ENCODE results near the gene PIERCE2. TPM values are rescaled to one million over a fixed set of nuclear protein-coding genes. Genes with fewer than 3 reads are reported as not detected.
"Not testable (repeated sequence)": the region's sequence is repeated elsewhere in the genome, so short reads cannot be mapped to it uniquely, and the experiment has no call there.

Gene PIERCE2
- polyA plus RNA-seq, 1 experiment, result 1.4 TPM

- POLR2A ChIA-PET, result no interaction called here
- DNase-seq (ENCODE audit: low read depth), result no peak
- no peak overlapping the region for H3K4me3 ChIP-seq (ENCODE audit: low read depth, low read length)
- H3K27me3 ChIP-seq (ENCODE audit: control insufficient read depth, insufficient read depth, low read length), result no peaks in the 10 kb centered on the region
- no peaks in the 10 kb centered on the region for H3K36me3 ChIP-seq (ENCODE audit: control insufficient read depth, insufficient read depth, low read length)
- no peak for TF ChIP-seq CTCF (IDR thresholded peaks at IDR 0.05; ENCODE audit: insufficient read depth, low read depth, low read length)
- CTCF ChIA-PET, result no interaction called here
Observed at GRCh38 chr15:55403531-55403930, 4.8 kb upstream of the PIERCE2 start.

- POLR2A ChIA-PET, result no interaction called here
- no peak for DNase-seq (ENCODE audit: low read depth)
Observed at GRCh38 chr15:55407498-55408011, 740 bp upstream of the PIERCE2 start.

GRCh38 chr15:55408976-55409375 lies 681 bp downstream of the PIERCE2 start:
- H3K36me3 ChIP-seq (ENCODE audit: control insufficient read depth, insufficient read depth, low read length); H3K27me3 ChIP-seq (ENCODE audit: control insufficient read depth, insufficient read depth, low read length); DNase-seq (ENCODE audit: low read depth); POLR2A ChIA-PET: not testable (repeated sequence)
- CTCF ChIA-PET, result interaction anchor here (0.6 to 2.4 kb wide), 9 partner anchors 10 to 617 kb away, joined by 3 to 20 read pairs (median 6); no protein-coding TSS in a partner anchor
- H3K4me3 ChIP-seq (ENCODE audit: low read depth, low read length), result peak overlapping the region; percentile 81

More at GRCh38 chr15:55407498-55408011, 740 bp upstream of the PIERCE2 start:
- no peak for TF ChIP-seq CTCF (IDR thresholded peaks at IDR 0.05; ENCODE audit: insufficient read depth, low read depth, low read length)
- peak overlapping the region; percentile 81 for H3K4me3 ChIP-seq (ENCODE audit: low read depth, low read length)
- CTCF ChIA-PET, result interaction anchor here (1.0 to 2.4 kb wide), 8 partner anchors 11 to 83 kb away, joined by 3 to 20 read pairs (median 6); no protein-coding TSS in a partner anchor
- H3K27me3 ChIP-seq (ENCODE audit: control insufficient read depth, insufficient read depth, low read length), result no peaks in the 10 kb centered on the region
- H3K36me3 ChIP-seq (ENCODE audit: control insufficient read depth, insufficient read depth, low read length), result no peaks in the 10 kb centered on the region

- DNase-seq (ENCODE audit: low read depth); H3K27me3 ChIP-seq (ENCODE audit: control insufficient read depth, insufficient read depth, low read length); POLR2A ChIA-PET; H3K36me3 ChIP-seq (ENCODE audit: control insufficient read depth, insufficient read depth, low read length); H3K4me3 ChIP-seq (ENCODE audit: low read depth, low read length): not testable (repeated sequence)
- CTCF ChIA-PET, result interaction anchor here (1.5 kb wide), 1 partner anchor 17 kb away, joined by 7 read pairs; no protein-coding TSS in a partner anchor
Observed at GRCh38 chr15:55417678-55418077, 9.4 kb downstream of the PIERCE2 start.

- DNase-seq (ENCODE audit: low read depth), result no peak
- ChIA-PET CTCF (interaction anchor here (1.0 to 5.8 kb wide), 2 partner anchors 12 to 14 kb away, joined by 6 to 29 read pairs; partner anchors contain the start of genes CCPG1 and PIERCE2), POLR2A (no interaction called here)
- Histone ChIP-seq H3K27me3 (ENCODE audit: control insufficient read depth, insufficient read depth, low read length) (no peaks in the 10 kb centered on the region), H3K4me3 (ENCODE audit: low read depth, low read length) (no peak overlapping the region), H3K36me3 (ENCODE audit: control insufficient read depth, insufficient read depth, low read length) (no peaks in the 10 kb centered on the region)
- no peak for TF ChIP-seq CTCF (IDR thresholded peaks at IDR 0.05; ENCODE audit: insufficient read depth, low read depth, low read length)
Observed at GRCh38 chr15:55420171-55420866, 12.0 kb downstream of the PIERCE2 start.

- no peaks in the 10 kb centered on the region for H3K36me3 ChIP-seq (ENCODE audit: control insufficient read depth, insufficient read depth, low read length)
- ChIA-PET CTCF (interaction anchor here (4.2 to 5.8 kb wide), 2 partner anchors 12 to 18 kb away, joined by 17 to 29 read pairs; no protein-coding TSS in a partner anchor), POLR2A (no interaction called here)
Observed at GRCh38 chr15:55422089-55422488, 13.8 kb downstream of the PIERCE2 start.

More at GRCh38 chr15:55422089-55422488, 13.8 kb downstream of the PIERCE2 start:
- no peak overlapping the region for H3K4me3 ChIP-seq (ENCODE audit: low read depth, low read length)
- DNase-seq (ENCODE audit: low read depth), result no peak
- no peaks in the 10 kb centered on the region for H3K27me3 ChIP-seq (ENCODE audit: control insufficient read depth, insufficient read depth, low read length)
- no peak for TF ChIP-seq CTCF (IDR thresholded peaks at IDR 0.05; ENCODE audit: insufficient read depth, low read depth, low read length)

Data from BJ (cell line).